Panc1 (cell line): ENCODE measurements around the gene DLGAP1. TPM values are rescaled to one million over a fixed set of nuclear protein-coding genes. Genes with fewer than 3 reads are reported as not detected.

Experiments
- ATAC-seq: fragments of 200-7000 bp; cut with Tn5 transposase; 2 replicates; pipeline ENCODE4 v1.9.1; 2020; ENCODE audit warnings: mild to moderate bottlenecking, moderate library complexity
- BruUV-seq: library from RNA; stranded (reverse); fragments of 400-500 nt; replicated peaks from 2 replicates; lab custom pipeline; 2021; lab: Mats Ljungman, UMichigan
- CTCF ChIA-PET: fragments of 300-600 bp; sonication (Branson Sonifier 250); formaldehyde crosslinking; loops from one replicate; lab custom pipeline; 2022; ENCODE audit warnings: antibody characterized with exemption; lab: Charles Lee
- POLR2A ChIA-PET: fragments of 300-600 bp; sonication (Branson Sonifier 250); formaldehyde crosslinking; loops from one replicate; lab custom pipeline; 2022; ENCODE audit warnings: antibody characterized with exemption; lab: Charles Lee
- DNase-seq: peaks from one replicate; pipeline ENCODE4 v3.0.0-alpha.2; 2010; ENCODE audit warnings: low read depth, low spot score
- H3K27ac ChIP-seq: 2 replicates; pipeline ENCODE4 v1.5.1; 2011; ENCODE audit warnings: mild to moderate bottlenecking, low read length, inconsistent platforms
- H3K27me3 ChIP-seq: fragments of 200-500 bp; sonication (Bioruptor generic); 2 replicates; pipeline ENCODE4 v1.6.0; 2014; ENCODE audit warnings: low read length, inconsistent platforms; ENCODE audit not compliant: control insufficient read depth, insufficient read depth
- H3K36me3 ChIP-seq: fragments of 200-500 bp; sonication (Bioruptor generic); 2 replicates; pipeline ENCODE4 v1.5.1; 2014; ENCODE audit warnings: inconsistent platforms, mild to moderate bottlenecking, low read length, moderate library complexity; ENCODE audit not compliant: control insufficient read depth, insufficient read depth
- H3K4me1 ChIP-seq: 2 replicates; pipeline ENCODE4 v1.5.1; 2011; ENCODE audit warnings: inconsistent platforms, mild to moderate bottlenecking, low read length, moderate library complexity; ENCODE audit not compliant: control insufficient read depth, insufficient read depth
- H3K4me3 ChIP-seq, 2 experiments: 2 replicates each; pipeline ENCODE4 v1.5.1; 2011 to 2012; ENCODE audit warnings: low read depth in 2 of 2, low read length in 2 of 2, mild to moderate bottlenecking in 2 of 2, inconsistent platforms in 1 of 2, moderate library complexity in 1 of 2
- H3K9me3 ChIP-seq: fragments of 200-500 bp; sonication (Bioruptor generic); 2 replicates; pipeline ENCODE4 v1.5.1; 2014; ENCODE audit warnings: low read depth, mild to moderate bottlenecking, inconsistent platforms, low read length, moderate library complexity; ENCODE audit not compliant: control insufficient read depth, insufficient read depth
- POLR2AphosphoS5 ChIP-seq: IDR thresholded peaks from 2 replicates; pipeline ENCODE4 v1.6.1; 2012; ENCODE audit warnings: mild to moderate bottlenecking, low read depth, low read length, moderate library complexity
- SIN3A ChIP-seq: IDR thresholded peaks from 2 replicates; pipeline ENCODE4 v1.6.1; 2012; ENCODE audit warnings: low read depth, mild to moderate bottlenecking, low read length, moderate library complexity, borderline replicate concordance; ENCODE audit not compliant: insufficient read depth
- TCF7L2 ChIP-seq: IDR thresholded peaks from 2 replicates; pipeline ENCODE4 v1.6.1; 2011; ENCODE audit warnings: mild to moderate bottlenecking, low read depth, low read length, inconsistent platforms
- in situ Hi-C: cut with HindIII; loops from 2 replicates; pipeline ENCODE4 v1.10.0; 2016; ENCODE audit warnings: low sequenced_read_pairs, low pct_unique_long_range_greater_than_20kb
- intact Hi-C: fragments of 100-400 bp; cut with micrococcal nuclease; formaldehyde crosslinking; loops from one replicate; pipeline ENCODE4 v1.10.0; 2022; ENCODE audit not compliant: unreplicated experiment
- total RNA-seq: library from RNA; stranded (reverse); gene quantifications from one replicate; pipeline ENCODE4 v1.2.1, GENCODE V29; 2021; ENCODE audit not compliant: unreplicated experiment
- TF ChIP-seq, protein P1 (sequence below): fragments of 450-650 bp; IDR thresholded peaks from 2 replicates; pipeline ENCODE4 v1.5.1; 2017; ENCODE audit warnings: mild to moderate bottlenecking
- TF ChIP-seq, protein P2 (sequence below), 2 experiments: IDR thresholded peaks; 2 replicates each; pipeline ENCODE4 v1.6.1; 2011 to 2012; ENCODE audit warnings: low read depth in 2 of 2, control low read depth in 1 of 2, low read length in 1 of 2, mild to moderate bottlenecking in 1 of 2, moderate library complexity in 1 of 2; ENCODE audit not compliant: insufficient read depth in 1 of 2

DLGAP1 gene
- total RNA-seq, 1 experiment from 2014 or later: 1.8 TPM

DNA sequence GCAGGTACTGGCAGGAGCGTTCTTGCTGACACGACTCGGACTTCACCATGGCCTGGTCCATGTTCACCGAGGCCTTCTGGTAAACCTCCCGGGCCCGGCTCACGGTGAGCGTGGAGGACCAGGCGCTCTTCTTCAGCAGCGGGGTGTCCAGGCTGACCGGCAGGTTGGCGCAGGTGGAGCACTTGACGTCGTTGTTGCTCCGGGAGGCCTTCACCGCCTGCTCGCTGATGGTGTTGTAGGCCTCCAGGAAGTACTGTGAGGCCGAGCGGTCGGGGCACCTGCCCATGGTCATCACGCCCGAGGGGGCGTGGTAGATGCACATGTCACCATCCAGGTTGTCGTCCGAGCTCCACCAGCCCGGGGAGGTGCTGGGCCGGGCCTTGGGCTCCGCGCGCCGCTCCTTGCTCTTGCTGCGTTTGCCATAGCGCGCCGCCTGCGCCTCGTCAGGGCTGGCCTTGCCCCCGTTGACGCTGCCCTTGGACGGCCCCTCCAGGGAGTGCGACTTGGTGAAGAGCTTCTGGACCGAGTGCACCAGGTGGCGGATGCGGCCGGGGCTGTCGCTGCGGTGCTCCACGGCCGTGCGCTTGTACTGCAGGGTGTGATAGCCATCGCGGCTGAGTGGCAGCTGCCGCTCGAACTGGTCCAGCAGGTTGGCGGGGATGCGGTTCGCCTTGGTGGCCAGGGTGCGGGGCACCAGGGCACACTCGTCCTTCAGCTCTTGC, 575.8 kb downstream of the DLGAP1 start:
- TF ChIP-seq POLR2AphosphoS5: no peak
- TF ChIP-seq, protein P1, sequence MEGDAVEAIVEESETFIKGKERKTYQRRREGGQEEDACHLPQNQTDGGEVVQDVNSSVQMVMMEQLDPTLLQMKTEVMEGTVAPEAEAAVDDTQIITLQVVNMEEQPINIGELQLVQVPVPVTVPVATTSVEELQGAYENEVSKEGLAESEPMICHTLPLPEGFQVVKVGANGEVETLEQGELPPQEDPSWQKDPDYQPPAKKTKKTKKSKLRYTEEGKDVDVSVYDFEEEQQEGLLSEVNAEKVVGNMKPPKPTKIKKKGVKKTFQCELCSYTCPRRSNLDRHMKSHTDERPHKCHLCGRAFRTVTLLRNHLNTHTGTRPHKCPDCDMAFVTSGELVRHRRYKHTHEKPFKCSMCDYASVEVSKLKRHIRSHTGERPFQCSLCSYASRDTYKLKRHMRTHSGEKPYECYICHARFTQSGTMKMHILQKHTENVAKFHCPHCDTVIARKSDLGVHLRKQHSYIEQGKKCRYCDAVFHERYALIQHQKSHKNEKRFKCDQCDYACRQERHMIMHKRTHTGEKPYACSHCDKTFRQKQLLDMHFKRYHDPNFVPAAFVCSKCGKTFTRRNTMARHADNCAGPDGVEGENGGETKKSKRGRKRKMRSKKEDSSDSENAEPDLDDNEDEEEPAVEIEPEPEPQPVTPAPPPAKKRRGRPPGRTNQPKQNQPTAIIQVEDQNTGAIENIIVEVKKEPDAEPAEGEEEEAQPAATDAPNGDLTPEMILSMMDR: no peak
- TF ChIP-seq, protein P2, sequence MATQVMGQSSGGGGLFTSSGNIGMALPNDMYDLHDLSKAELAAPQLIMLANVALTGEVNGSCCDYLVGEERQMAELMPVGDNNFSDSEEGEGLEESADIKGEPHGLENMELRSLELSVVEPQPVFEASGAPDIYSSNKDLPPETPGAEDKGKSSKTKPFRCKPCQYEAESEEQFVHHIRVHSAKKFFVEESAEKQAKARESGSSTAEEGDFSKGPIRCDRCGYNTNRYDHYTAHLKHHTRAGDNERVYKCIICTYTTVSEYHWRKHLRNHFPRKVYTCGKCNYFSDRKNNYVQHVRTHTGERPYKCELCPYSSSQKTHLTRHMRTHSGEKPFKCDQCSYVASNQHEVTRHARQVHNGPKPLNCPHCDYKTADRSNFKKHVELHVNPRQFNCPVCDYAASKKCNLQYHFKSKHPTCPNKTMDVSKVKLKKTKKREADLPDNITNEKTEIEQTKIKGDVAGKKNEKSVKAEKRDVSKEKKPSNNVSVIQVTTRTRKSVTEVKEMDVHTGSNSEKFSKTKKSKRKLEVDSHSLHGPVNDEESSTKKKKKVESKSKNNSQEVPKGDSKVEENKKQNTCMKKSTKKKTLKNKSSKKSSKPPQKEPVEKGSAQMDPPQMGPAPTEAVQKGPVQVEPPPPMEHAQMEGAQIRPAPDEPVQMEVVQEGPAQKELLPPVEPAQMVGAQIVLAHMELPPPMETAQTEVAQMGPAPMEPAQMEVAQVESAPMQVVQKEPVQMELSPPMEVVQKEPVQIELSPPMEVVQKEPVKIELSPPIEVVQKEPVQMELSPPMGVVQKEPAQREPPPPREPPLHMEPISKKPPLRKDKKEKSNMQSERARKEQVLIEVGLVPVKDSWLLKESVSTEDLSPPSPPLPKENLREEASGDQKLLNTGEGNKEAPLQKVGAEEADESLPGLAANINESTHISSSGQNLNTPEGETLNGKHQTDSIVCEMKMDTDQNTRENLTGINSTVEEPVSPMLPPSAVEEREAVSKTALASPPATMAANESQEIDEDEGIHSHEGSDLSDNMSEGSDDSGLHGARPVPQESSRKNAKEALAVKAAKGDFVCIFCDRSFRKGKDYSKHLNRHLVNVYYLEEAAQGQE (IDR thresholded peaks at IDR 0.05; ENCODE audit: insufficient read depth in 1 of 2, low read depth in 2 of 2, low read length in 1 of 2): no peak
- no peak for TF ChIP-seq SIN3A
- no peak for TF ChIP-seq TCF7L2
- peaks cover 2% of the 10 kb centered on the region; the same call in 1 of the 2 replicates for H3K4me1 ChIP-seq
- no TSS peak for BruUV-seq
- no peaks in the 10 kb centered on the region; the same call in 1 of the 2 replicates for H3K27me3 ChIP-seq
- no peak overlapping the region for H3K27ac ChIP-seq
- ChIA-PET CTCF (no interaction called here), POLR2A (no interaction called here)
- no peaks in the 10 kb centered on the region for H3K36me3 ChIP-seq
- no peak overlapping the region for H3K4me3 ChIP-seq
- intact Hi-C loops (no loop called here), in situ Hi-C loops (no loop called here)
- H3K9me3 ChIP-seq: no peaks in the 10 kb centered on the region
- DNase-seq (no peak), ATAC-seq (no peak)

DNA sequence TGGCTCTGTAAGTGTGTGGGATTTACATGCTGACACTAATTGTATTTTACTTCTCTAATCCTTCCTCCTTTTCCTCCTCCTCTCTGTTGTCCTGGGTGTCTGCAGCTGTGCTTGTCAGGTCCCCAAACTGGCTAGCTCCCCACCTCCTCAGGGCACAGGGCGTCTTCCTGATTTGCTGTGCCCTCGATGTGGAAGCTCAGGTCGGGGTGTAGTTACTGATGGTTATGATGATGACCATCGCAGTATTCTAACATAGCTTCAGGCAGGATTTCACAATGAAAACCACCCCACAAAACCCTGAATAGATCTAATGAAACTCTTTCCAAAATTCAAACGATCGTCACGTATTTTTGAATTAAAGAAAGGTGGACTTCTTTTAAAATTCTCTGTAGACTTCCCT, 576.7 kb downstream of the DLGAP1 start:
- Histone ChIP-seq H3K27me3 (no peaks in the 10 kb centered on the region; the same call in 1 of the 2 replicates), H3K4me3 (no peak overlapping the region), H3K9me3 (no peaks in the 10 kb centered on the region), H3K27ac (no peak overlapping the region), H3K4me1 (peaks cover 9% of the 10 kb centered on the region), H3K36me3 (no peaks in the 10 kb centered on the region)
- DNase-seq (no peak), ATAC-seq (no peak)
- TF ChIP-seq, protein P2 (IDR thresholded peaks at IDR 0.05; ENCODE audit: insufficient read depth in 1 of 2, low read depth in 2 of 2, low read length in 1 of 2): no peak
- TF ChIP-seq TCF7L2 (no peak), POLR2AphosphoS5 (no peak), SIN3A (no peak)
- TF ChIP-seq, protein P1: no peak
- in situ Hi-C loops: no loop called here
- ChIA-PET CTCF (interaction anchor here (1.1 kb wide), 1 partner anchor 107 kb away, joined by 3 read pairs; no protein-coding TSS in a partner anchor), POLR2A (no interaction called here)
- BruUV-seq: no TSS peak
- intact Hi-C loops: no loop called here
